Esophagus squamous epithelium (tissue), 5 donors: ENCODE results near the gene VEPH1. TPM values are rescaled to one million over a fixed set of nuclear protein-coding genes. Genes with fewer than 3 reads are reported as not detected.

ENCODE experiments used
- DNase-seq: peaks from one replicate; lab custom pipeline; 2025; lab: John Stamatoyannopoulos, UW
- H3K27ac ChIP-seq, 4 donors: fragments of 200-600 bp; sonication (generic); one replicate each; pipeline ENCODE4 v1.5.1; 2016 to 2019; ENCODE audit warnings: mild to moderate bottlenecking in 1 of 4
- H3K27me3 ChIP-seq, 4 donors: fragments of 200-600 bp; sonication (generic); 1 replicate in 3 of 4; 2 replicates in 1 of 4; pipeline versions ENCODE4 v1.5.1 to v1.6.0; 2017 to 2021; ENCODE audit warnings: antibody characterized with exemption in 1 of 4
- H3K36me3 ChIP-seq, 3 donors: fragments of 200-600 bp; sonication (generic); one replicate each; pipeline ENCODE4 v1.5.1; 2016 to 2019
- H3K4me1 ChIP-seq, 3 donors: fragments of 200-600 bp; sonication (generic); one replicate each; pipeline ENCODE4 v1.5.1; 2017 to 2019
- H3K4me3 ChIP-seq, 4 donors: fragments of 200-600 bp; sonication (generic); 1 replicate in 3 of 4; 2 replicates in 1 of 4; pipeline ENCODE4 v1.5.1; 2016 to 2019; ENCODE audit warnings: mild to moderate bottlenecking in 2 of 4, moderate library complexity in 1 of 4
- H3K9me3 ChIP-seq, 3 donors: fragments of 200-600 bp; sonication (generic); one replicate each; pipeline ENCODE4 v1.5.1; 2016 to 2019
- CTCF ChIP-seq, 6 experiments: fragments of 450-650 bp in 4 of 6; fragments of 200-600 bp in 2 of 6; sonication (generic) in 2 of 6; IDR thresholded peaks; one replicate each; pipeline ENCODE4 v1.5.1; 2016 to 2019; ENCODE audit warnings: antibody characterized with exemption in 6 of 6, mild to moderate bottlenecking in 4 of 6, moderate library complexity in 4 of 6
- POLR2A ChIP-seq, 4 donors: fragments of 450-650 bp; IDR thresholded peaks; one replicate each; pipeline ENCODE4 v1.6.1; 2017; ENCODE audit warnings: antibody characterized with exemption in 4 of 4, mild to moderate bottlenecking in 4 of 4, moderate library complexity in 3 of 4
- WGBS, 2 donors: methylation state at CpG; one replicate each; pipeline ENCODE4 v1.1.5; 2018; 5-methylcytosine and 5-hydroxymethylcytosine counted together
- intact Hi-C: fragments of 100-400 bp; cut with DNase I; formaldehyde crosslinking; loops from one replicate; pipeline ENCODE4 v1.15.0; 2022
- total RNA-seq, 4 donors: library from RNA; depleted of rRNA; stranded (reverse); fragments of >200 nt; gene quantifications; one replicate each; pipeline ENCODE4 v1.1.0, GENCODE V29; 2016
- donor health status: DM: yes; HTN: yes; CAD: no.

The VEPH1 gene
- total RNA-seq, 4 donors from 2014 or later = not detected

- Histone ChIP-seq H3K4me3 (no peak overlapping the region), H3K27ac (no peak overlapping the region), H3K4me1 (no peaks in the 10 kb centered on the region), H3K36me3 (no peaks in the 10 kb centered on the region), H3K9me3 (no peaks in the 10 kb centered on the region), H3K27me3 (no peaks in the 10 kb centered on the region)
- no peak for TF ChIP-seq CTCF (IDR thresholded peaks at IDR 0.05)
- TF ChIP-seq POLR2A (IDR thresholded peaks at IDR 0.05) = no peak
- intact Hi-C loops = loop anchor here (2.0 kb wide), 1 partner anchor 37 kb away; no protein-coding TSS in a partner anchor
- 75 to 77% methylated on average over 9 of the region's 9 CpGs for WGBS, 2 donors
- DNase-seq = no peak
These were observed 30.3 kb upstream of the VEPH1 start for GRCh38 chr3:157533298-157534070.

DNA sequence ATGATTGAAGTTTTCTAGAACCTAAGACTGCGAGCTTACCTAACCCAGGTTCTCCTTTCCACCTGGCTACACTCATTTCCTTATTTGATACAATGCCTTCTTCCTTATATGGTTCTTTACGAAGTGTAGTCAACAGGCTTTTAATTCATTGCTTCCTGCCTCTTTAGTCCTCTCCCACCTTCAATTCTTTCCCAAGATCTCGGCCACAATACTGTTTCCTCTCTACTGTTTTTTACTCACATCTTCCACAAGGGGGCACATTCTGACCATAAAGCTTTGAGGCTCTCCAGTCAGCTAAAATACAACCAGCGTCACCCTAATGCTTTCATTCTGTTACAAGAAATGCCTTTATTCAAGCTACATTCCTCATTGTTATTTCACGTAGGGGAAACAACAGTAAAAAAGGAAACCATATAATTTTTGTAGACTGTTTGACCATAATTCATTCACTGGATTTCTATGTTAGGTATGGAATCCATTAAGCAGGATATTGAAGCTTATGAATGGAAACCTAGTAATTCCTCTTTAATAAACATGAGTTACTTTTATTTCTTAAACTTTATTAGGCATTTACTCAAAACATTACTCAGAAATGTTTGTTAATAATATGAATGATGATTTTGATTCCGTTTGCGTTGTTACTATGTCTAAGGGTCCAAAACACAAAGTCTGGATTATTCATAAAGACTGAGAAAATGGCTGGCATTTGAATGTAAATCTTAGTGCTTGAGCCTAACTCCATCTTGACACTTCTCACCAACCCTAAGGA lies 29.5 kb upstream of the VEPH1 start:
- intact Hi-C loops = loop anchor here (2.0 kb wide), 1 partner anchor 38 kb away; no protein-coding TSS in a partner anchor

DNA sequence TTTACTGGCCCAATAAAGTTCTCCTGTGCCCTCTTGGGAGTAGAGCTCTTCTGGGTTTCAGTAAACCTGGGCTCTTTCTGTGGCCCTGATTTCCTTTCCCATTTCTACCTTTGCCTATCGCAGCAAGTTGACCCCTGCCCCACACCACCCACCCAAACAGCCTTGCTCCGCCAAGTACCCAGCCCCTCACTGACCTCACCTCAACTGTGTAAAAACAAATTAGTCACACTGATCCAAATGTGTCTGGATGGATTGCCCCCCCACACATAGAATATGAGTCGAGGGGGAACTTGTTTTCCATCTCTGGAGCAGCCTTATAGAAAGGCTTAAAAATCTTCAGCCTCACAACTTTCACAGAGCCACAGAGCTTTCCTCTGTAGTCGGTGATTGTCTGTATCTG lies 28.6 kb upstream of the VEPH1 start:
- Histone ChIP-seq H3K36me3 (no peaks in the 10 kb centered on the region), H3K27me3 (no peaks in the 10 kb centered on the region), H3K27ac (no peak overlapping the region), H3K4me3 (no peak overlapping the region), H3K9me3 (no peaks in the 10 kb centered on the region), H3K4me1 (no peaks in the 10 kb centered on the region)
- intact Hi-C loops = loop anchor here (2.0 kb wide), 1 partner anchor 39 kb away; no protein-coding TSS in a partner anchor
- no peak for TF ChIP-seq POLR2A (IDR thresholded peaks at IDR 0.05)
- TF ChIP-seq CTCF (IDR thresholded peaks at IDR 0.05) = no peak
- 63 to 65% methylated on average over 4 of the region's 4 CpGs for WGBS, 2 donors
- no peak for DNase-seq

More for the DNA sequence above, 29.5 kb upstream of the VEPH1 start:
- H3K4me1 ChIP-seq = no peaks in the 10 kb centered on the region
- no peak overlapping the region for H3K27ac ChIP-seq
- TF ChIP-seq POLR2A (IDR thresholded peaks at IDR 0.05) = no peak
- peak; percentile 21 to 79 (median 64) for TF ChIP-seq CTCF (IDR thresholded peaks at IDR 0.05)
- no peaks in the 10 kb centered on the region for H3K27me3 ChIP-seq
- H3K36me3 ChIP-seq = no peaks in the 10 kb centered on the region
- H3K4me3 ChIP-seq = no peak overlapping the region
- no peak for DNase-seq
- WGBS, 2 donors = 34% methylated on average over 7 of the region's 7 CpGs
- no peaks in the 10 kb centered on the region for H3K9me3 ChIP-seq

DNA sequence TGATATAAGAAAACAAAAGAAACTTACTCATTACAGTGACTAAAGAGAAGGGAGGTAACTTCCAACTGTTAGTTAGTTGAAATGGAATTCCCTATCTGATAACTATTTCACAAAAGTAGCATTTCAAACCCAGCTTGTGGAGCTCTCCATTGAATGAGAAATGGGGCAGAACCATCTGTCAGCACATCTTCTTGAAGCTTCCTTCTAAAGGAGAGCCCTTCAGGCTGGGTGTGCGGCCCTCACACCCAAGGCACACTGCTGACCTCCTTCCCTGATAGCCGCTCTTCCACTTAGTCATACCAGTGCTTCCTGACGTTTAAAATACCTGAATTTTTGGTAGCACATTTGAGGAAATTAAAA lies 28.1 kb upstream of the VEPH1 start:
- TF ChIP-seq CTCF (IDR thresholded peaks at IDR 0.05) (no peak), POLR2A (IDR thresholded peaks at IDR 0.05) (no peak)
- Histone ChIP-seq H3K4me1 (no peaks in the 10 kb centered on the region), H3K36me3 (no peaks in the 10 kb centered on the region), H3K9me3 (no peaks in the 10 kb centered on the region), H3K27ac (no peak overlapping the region), H3K27me3 (no peaks in the 10 kb centered on the region), H3K4me3 (no peak overlapping the region)
- no peak for DNase-seq
- intact Hi-C loops = no loop called here
- 68 to 83% methylated on average over 3 of the region's 3 CpGs for WGBS, 2 donors
